HepG2 (cell line): ENCODE data around the gene MAGEL2. TPM values are rescaled to one million over a fixed set of nuclear protein-coding genes. Genes with fewer than 3 reads are reported as not detected.

ENCODE experiments used
- ARID5B ChIP-seq: IDR thresholded peaks from 2 replicates; pipeline ENCODE4 v1.4.0; 2020; ENCODE audit warnings: mild to moderate bottlenecking, missing genetic modification reagents
- ARNTL ChIP-seq: sonication (generic); formaldehyde crosslinking; IDR thresholded peaks from 2 replicates; pipeline ENCODE4 v1.4.0; 2020; ENCODE audit warnings: mild to moderate bottlenecking, missing genetic modification reagents
- BHLHE40 ChIP-seq: IDR thresholded peaks from 2 replicates; pipeline ENCODE4 v1.6.1; 2011; ENCODE audit warnings: low read length, improper control_type of control experiment
- EP300 ChIP-seq, 3 experiments: sonication (generic) in 1 of 3; formaldehyde crosslinking in 1 of 3; IDR thresholded peaks; 2 replicates each; pipeline versions ENCODE4 v1.5.1 to v1.6.1; 2011 to 2020; ENCODE audit warnings: low read depth in 2 of 3, low read length in 2 of 3, borderline replicate concordance in 1 of 3, improper control_type of control experiment in 1 of 3, mild to moderate bottlenecking in 1 of 3, missing genetic modification reagents in 1 of 3, moderate library complexity in 1 of 3
- HMG20B ChIP-seq: conservative IDR thresholded peaks from 2 replicates; pipeline ENCODE4 v1.6.1; 2016; ENCODE audit warnings: missing genetic modification reagents, missing compliant biosample characterization
- HNF4A ChIP-seq: sonication (generic); formaldehyde crosslinking; IDR thresholded peaks from 2 replicates; pipeline ENCODE4 v1.4.0; 2020; ENCODE audit warnings: missing genetic modification reagents
- KLF16 ChIP-seq, 2 experiments: sonication (generic) in 1 of 2; formaldehyde crosslinking in 1 of 2; IDR thresholded peaks; 2 replicates each; pipeline versions ENCODE4 v1.6.1 to v1.8.0; 2016 to 2023; ENCODE audit warnings: missing genetic modification reagents in 2 of 2, missing compliant biosample characterization in 1 of 2
- MZF1 ChIP-seq: sonication (generic); formaldehyde crosslinking; IDR thresholded peaks from 2 replicates; pipeline ENCODE4 v1.8.1; 2023; ENCODE audit warnings: mild to moderate bottlenecking, missing genetic modification reagents, borderline replicate concordance
- NCOA2 ChIP-seq: sonication (generic); formaldehyde crosslinking; IDR thresholded peaks from 2 replicates; pipeline ENCODE4 v1.8.0; 2022; ENCODE audit warnings: inconsistent platforms
- RXRB ChIP-seq: IDR thresholded peaks from 2 replicates; pipeline ENCODE4 v1.6.1; 2016; ENCODE audit warnings: borderline replicate concordance, missing genetic modification reagents, missing compliant biosample characterization
- SIX1 ChIP-seq: sonication (generic); formaldehyde crosslinking; IDR thresholded peaks from 2 replicates; pipeline ENCODE4 v1.4.0; 2020; ENCODE audit warnings: missing genetic modification reagents, borderline replicate concordance
- SIX4 ChIP-seq: sonication (generic); formaldehyde crosslinking; IDR thresholded peaks from 2 replicates; pipeline ENCODE4 v1.4.0; 2020; ENCODE audit warnings: missing genetic modification reagents
- SMAD3 ChIP-seq: sonication (generic); formaldehyde crosslinking; IDR thresholded peaks from 2 replicates; pipeline ENCODE4 v1.4.0; 2020; ENCODE audit warnings: missing genetic modification reagents
- SOX6 ChIP-seq, 2 experiments: fragments of 450-650 bp in 1 of 2; sonication (generic) in 1 of 2; formaldehyde crosslinking in 1 of 2; IDR thresholded peaks; 2 replicates each; pipeline versions ENCODE4 v1.4.0 to v1.6.1; 2017 to 2020; ENCODE audit warnings: antibody characterized with exemption in 1 of 2, mild to moderate bottlenecking in 1 of 2, missing genetic modification reagents in 1 of 2
- STAT6 ChIP-seq: sonication (generic); formaldehyde crosslinking; IDR thresholded peaks from 2 replicates; pipeline ENCODE4 v1.4.0; 2020; ENCODE audit warnings: missing genetic modification reagents, mild to moderate bottlenecking, borderline replicate concordance
- ZMYM3 ChIP-seq: sonication (generic); formaldehyde crosslinking; IDR thresholded peaks from 2 replicates; pipeline ENCODE4 v1.5.1; 2020; ENCODE audit warnings: mild to moderate bottlenecking, missing genetic modification reagents
- ZNF841 ChIP-seq: sonication (generic); formaldehyde crosslinking; IDR thresholded peaks from 2 replicates; pipeline ENCODE4 v1.8.1; 2023; ENCODE audit warnings: missing genetic modification reagents, borderline replicate concordance
- polyA plus RNA-seq, 8 experiments: library from polyadenylated mRNA; depleted of rRNA in 3 of 8; stranded (reverse) in 7 of 8; unstranded in 1 of 8; fragments of >200 nt; fragmentation: Illumina TruSeq in 4 of 8; extraction: Trizol in 4 of 8; gene quantifications; 2 replicates each; pipeline versions ENCODE4 v1.2.1 to v1.2.3, GENCODE V29; 2011 to 2016; ENCODE audit warnings: low read depth in 4 of 8, missing spikeins in 1 of 8, mixed read lengths in 1 of 8; ENCODE audit not compliant: insufficient read depth in 1 of 8
- total RNA-seq, 5 experiments: library from RNA; depleted of rRNA; stranded (reverse); fragments of >200 nt; fragmentation: Illumina TruSeq; extraction: Trizol; gene quantifications; 2 replicates each; pipeline ENCODE4 v1.2.3, GENCODE V29; 2016; ENCODE audit warnings: low read depth in 1 of 5
- TF ChIP-seq, protein P1 (sequence below): sonication (generic); formaldehyde crosslinking; IDR thresholded peaks from 2 replicates; pipeline ENCODE4 v1.8.0; 2022; ENCODE audit warnings: mild to moderate bottlenecking, missing genetic modification reagents, borderline replicate concordance
- TF ChIP-seq, protein P2 (sequence below): sonication (generic); formaldehyde crosslinking; IDR thresholded peaks from 2 replicates; pipeline ENCODE4 v1.4.0; 2020; ENCODE audit warnings: missing genetic modification reagents

MAGEL2 gene
- total and polyA plus RNA-seq, 2 of the 13 experiments (the other 11 are each of a cell fraction or from before 2014, with no cell fraction given): not detected

DNA sequence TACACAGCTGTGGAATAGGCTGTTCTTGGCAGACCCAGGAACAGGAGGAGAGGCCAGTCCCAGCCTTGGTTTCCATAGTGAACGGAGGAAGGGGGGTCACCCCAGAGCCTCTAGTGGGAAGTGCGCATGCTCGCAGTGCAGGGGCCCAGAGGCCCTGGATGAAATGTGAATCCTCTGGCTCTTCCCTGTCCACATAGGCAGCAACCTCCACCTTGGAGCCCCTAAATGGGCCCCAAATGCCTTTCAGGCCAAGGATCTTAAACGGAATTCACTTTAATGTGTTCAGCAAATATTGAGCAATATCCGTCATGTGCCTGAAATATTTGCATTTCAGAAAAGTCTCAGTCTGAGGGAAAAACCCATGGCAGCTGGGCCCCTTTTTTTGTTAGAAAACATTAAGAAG lies 42.8 kb upstream of the MAGEL2 start (continued):
- 0 out of 2 replicates have a peak, but pooled peaks have one; percentile 35 for TF ChIP-seq STAT6 (CRISPR knock-in tag)
- TF ChIP-seq KLF16 (CRISPR knock-in tag; IDR thresholded peaks at IDR 0.05): peak in 1 of 2 experiments; percentile 66; a peak in 1 of 4 replicates
- TF ChIP-seq, protein P1, sequence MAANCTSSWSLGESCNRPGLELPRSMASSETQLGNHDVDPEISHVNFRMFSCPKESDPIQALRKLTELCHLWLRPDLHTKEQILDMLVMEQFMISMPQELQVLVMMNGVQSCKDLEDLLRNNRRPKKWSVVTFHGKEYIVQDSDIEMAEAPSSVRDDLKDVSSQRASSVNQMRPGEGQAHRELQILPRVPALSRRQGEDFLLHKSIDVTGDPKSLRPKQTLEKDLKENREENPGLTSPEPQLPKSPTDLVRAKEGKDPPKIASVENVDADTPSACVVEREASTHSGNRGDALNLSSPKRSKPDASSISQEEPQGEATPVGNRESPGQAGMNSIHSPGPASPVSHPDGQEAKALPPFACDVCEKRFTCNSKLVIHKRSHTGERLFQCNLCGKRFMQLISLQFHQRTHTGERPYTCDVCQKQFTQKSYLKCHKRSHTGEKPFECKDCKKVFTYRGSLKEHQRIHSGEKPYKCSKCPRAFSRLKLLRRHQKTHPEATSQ: peak; percentile 62; the same call in 1 of the 2 replicates
- peak; percentile 66; the same call in 1 of the 2 replicates for TF ChIP-seq HMG20B (CRISPR knock-in tag)
- TF ChIP-seq SIX4 (CRISPR knock-in tag): peak; percentile 91
- TF ChIP-seq EP300 (IDR thresholded peaks at IDR 0.05; ENCODE audit: low read depth in 2 of 2, low read length in 2 of 2): peak in 1 of 2 experiments; percentile 90; a peak in 3 of 4 replicates
- peak; percentile 73; the same call in 1 of the 2 replicates for TF ChIP-seq EP300 (CRISPR knock-in tag; IDR thresholded peaks at IDR 0.05; ENCODE audit: borderline replicate concordance)
- peak; percentile 93 for TF ChIP-seq ARID5B (CRISPR knock-in tag)
- peak; percentile 80; the same call in 1 of the 2 replicates for TF ChIP-seq SMAD3 (CRISPR knock-in tag)
- peak; percentile 73 for TF ChIP-seq RXRB (CRISPR knock-in tag)
- TF ChIP-seq, protein P2, sequence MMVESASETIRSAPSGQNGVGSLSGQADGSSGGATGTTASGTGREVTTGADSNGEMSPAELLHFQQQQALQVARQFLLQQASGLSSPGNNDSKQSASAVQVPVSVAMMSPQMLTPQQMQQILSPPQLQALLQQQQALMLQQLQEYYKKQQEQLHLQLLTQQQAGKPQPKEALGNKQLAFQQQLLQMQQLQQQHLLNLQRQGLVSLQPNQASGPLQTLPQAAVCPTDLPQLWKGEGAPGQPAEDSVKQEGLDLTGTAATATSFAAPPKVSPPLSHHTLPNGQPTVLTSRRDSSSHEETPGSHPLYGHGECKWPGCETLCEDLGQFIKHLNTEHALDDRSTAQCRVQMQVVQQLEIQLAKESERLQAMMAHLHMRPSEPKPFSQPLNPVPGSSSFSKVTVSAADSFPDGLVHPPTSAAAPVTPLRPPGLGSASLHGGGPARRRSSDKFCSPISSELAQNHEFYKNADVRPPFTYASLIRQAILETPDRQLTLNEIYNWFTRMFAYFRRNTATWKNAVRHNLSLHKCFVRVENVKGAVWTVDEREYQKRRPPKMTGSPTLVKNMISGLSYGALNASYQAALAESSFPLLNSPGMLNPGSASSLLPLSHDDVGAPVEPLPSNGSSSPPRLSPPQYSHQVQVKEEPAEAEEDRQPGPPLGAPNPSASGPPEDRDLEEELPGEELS (CRISPR knock-in tag): peak; percentile 75
- peak; percentile 74 for TF ChIP-seq BHLHE40
- peak; percentile 71 for TF ChIP-seq HNF4A
- TF ChIP-seq ZMYM3: peak; percentile 19; the same call in 1 of the 2 replicates
- no peak for TF ChIP-seq MZF1 (CRISPR knock-in tag)
- TF ChIP-seq SOX6 (IDR thresholded peaks at IDR 0.05): no peak
- peak; percentile 91 for TF ChIP-seq SOX6 (CRISPR knock-in tag; IDR thresholded peaks at IDR 0.05)
- TF ChIP-seq ZNF841 (CRISPR knock-in tag): no peak
- peak; percentile 54; the same call in 1 of the 2 replicates for TF ChIP-seq ARNTL
- TF ChIP-seq SIX1 (CRISPR knock-in tag): peak; percentile 63; the same call in 1 of the 2 replicates
- peak; percentile 88 for TF ChIP-seq NCOA2
